ENCODE measurements around the gene ENAH.

The ENAH gene

GRCh38 chr1:225449261-225449660 lies 203.7 kb downstream of the ENAH start:
- no peak for DNase-seq

DNA sequence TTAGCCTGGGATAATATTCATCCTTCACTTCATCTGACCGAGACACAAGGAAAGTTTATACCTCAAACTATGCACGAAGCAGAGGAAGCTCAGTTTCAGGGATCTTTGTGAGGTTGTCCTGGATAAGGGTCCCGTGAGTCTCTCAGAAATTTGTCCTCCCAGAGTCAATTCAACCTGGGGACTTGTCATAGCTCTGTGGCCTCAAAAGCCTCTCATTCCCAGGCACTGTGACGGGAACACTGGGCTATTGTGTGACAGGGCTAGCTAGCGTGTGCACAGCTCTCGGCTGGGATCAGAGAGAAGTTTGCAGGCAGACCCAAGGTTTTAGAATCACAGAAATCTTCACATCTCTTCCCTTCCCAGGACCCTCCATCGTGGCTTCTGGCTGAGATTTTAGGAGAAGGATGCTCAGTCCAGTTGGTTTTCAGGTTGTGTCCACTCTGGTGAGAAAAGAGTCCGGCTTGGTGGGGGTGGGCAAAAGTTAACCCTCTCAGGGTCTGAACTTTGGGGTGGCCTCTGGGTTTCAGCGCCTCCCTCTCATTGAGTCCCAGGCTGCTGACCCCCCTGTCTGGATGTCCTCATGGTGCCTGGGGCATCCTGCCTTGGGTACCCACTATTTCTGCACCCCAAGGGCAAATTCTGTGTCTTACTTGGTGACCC lies 204.6 kb downstream of the ENAH start:
- DNase-seq, result no peak

DNA sequence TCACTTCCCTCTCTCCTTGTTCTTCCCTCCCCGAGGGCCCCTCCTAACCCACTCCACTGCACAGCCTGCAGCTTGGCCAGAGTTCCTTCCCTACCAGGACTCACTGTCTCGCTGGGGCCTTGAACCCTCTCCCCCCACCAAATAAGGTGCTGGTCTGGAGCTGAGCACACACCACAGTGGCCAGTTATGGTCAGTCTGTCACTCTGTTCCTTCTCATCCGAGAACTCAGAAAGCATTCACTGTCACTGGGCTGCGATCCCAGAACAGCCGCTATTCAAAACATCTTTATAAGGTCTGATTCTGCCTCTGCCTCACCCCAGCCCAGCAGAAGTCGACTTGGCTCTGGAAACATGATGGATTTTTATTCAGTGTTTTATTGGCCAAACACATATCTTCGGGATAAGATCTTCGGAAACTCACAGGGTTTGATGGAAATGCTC lies 205.3 kb downstream of the ENAH start:
- no peak for DNase-seq

DNA sequence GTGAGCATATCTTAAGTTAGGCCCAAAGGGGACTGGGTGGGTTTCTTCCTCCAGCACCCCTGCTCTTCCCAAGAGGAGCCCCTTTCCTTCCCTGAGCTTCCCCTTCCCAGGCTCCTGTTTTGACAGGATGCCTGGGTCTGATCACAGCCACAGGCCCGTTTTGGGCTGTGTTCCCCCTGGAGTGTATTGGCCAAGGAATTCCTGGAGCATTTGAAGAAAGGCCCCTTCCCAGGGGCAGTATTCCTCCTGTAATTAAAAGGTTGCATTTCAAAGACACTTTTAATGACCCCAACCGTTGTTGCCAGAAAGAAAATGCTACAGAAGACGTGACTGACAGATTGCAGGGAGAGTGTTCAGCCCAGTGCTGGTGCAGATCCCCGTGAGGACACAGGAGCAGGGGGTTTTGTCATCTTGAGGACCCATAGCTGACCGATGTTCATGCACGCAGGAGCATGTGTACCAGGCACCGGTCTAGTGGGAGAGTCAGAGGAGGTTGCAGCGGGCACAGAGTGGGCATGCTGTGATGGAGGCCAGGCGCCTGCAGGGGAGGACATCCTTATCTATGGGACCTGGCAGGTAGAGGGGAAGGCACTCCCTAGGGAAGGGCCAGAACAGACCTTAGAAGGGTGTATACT lies 205.8 kb downstream of the ENAH start:
- no peak for DNase-seq

GRCh38 chr1:225446595-225446960 lies 206.3 kb downstream of the ENAH start:
- no peak for DNase-seq

- no peak for DNase-seq
These were observed 207.0 kb downstream of the ENAH start for GRCh38 chr1:225445639-225446594.

DNA sequence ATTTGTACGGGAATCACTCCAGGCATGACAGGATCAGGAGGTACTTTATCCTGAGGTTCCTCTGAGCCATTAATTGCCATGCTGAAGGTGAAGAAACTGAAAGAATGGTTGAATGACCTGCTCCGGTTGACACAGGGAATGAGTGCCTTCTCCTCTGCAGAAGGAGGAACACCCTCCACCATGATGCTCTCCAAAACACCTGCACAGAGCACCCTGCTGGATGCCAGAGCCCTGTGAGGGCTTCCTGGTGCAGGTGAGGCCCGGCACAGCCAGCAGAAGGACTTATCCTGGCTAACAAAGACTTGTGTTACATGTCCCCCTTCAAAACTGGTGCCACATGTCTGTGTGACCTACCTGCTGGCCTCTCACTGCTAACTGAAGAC lies 210.8 kb downstream of the ENAH start:
- no peak for DNase-seq

GRCh38 chr1:225441314-225442122 lies 211.4 kb downstream of the ENAH start:
- no peak for DNase-seq

DNA sequence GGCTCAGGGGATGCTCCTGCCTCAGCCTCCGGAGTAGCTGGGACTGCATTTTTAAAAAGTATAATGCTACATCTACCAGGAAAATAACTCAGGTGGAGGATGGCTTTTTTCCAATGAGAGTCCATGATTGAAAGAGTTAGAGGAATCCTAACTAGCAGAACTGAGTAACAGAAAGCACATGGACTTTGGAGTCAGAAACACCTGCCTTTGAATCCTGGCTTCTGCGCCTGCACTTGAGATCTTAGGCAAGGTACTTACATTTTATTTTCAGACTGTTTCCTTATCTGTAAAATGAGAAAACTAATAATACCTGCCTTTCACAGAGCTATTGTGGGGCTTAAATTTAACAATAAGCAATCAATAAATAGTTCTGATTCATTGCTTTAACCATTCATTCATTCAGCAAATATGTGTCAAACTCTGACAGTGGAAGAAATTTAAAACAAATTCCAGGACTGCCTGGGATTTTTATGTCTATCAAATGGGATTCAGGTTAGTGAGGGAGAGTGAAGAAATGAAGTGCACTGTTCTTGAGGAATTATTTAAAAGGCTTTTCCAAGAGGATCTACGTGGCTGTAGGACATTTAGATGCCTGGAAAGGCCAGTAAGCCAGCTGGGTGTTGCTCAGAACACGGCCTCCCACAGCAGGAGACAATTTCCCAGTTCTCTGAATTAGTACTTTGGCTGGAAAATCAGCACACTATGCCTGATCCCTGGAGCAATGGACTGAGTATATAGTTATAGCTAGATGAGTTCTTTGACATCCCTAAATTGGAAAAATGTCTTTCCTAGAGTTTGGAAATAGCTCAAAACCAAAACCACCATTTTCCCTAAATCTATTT lies 212.3 kb downstream of the ENAH start:
- no peak for DNase-seq

DNA sequence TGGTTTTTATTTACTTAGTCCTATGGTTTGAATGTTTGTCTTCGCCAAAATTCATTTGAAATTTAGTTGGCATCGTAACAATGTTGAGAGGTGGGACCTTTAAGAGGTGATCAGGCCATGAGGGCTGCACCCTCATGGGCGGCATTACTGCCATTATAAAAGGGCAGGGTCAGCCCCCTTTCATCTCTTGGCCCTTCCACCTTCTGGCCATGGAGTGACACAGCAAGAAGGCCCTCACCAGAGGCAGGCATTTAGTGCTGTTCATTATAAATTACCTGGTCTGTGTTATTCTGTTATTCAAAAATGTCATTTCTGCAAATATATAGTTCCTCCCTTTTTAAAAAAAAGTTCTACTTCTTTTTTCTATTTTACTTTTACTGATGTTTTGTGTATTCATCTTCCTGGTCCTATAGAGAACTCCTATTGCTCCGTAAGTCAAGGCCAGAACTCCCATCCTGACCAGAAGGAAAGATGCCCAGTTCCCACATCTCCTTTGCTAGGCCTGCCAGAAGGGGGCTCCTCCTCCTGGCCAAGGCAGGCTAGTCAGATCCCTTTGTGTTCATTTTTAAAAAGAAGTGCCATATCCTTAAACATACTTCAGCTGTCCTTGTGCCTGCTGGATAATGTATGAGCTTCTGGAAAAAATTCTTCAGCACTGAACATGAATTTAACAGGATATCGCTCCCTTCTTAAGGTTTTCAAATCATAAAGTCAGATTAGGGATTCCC lies 215.0 kb downstream of the ENAH start:
- DNase-seq, result no peak

Data from stimulated activated CD4-positive, alpha-beta T cell treated with anti-CD3 and anti-CD28 coated beads, Interleukin-1b, Interleukin-23, amount 100 ng/mL, for 48 hours (primary cell).